ENCODE results near the gene SEC24D. TPM values are rescaled to one million over a fixed set of nuclear protein-coding genes. Genes with fewer than 3 reads are reported as not detected.

The SEC24D gene
- total RNA-seq, 1 experiment from 2014 or later: 61.5 TPM

DNA sequence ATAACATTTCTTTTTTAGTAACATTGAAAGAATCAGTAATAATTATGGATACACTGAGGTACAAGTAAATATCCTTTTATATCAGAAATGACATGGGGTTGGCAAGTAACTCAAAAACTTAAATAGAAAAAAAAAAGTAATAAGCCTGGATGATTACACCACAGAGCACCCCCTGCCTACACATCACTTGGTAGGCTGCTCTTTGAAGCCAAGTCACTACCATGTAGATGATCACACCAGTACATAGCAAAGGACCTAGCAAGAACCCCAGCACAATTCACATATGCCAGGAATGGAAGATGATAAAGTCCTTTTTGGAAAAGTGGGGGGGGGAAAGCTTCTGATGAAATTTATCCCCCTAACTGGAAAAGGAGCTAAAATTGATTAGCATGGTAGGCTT is 93.9 kb downstream of the SEC24D start:
- Histone ChIP-seq H3K27ac (ENCODE audit: insufficient read length, low read depth, low read length) (no peak overlapping the region), H3K9ac (ENCODE audit: extremely low read depth, insufficient read length, low read length) (no peak overlapping the region), H3K14ac (ENCODE audit: insufficient read depth, low read length) (no peak overlapping the region), H2AFZ (ENCODE audit: low read length) (no peak overlapping the region), H4K20me1 (ENCODE audit: control insufficient read depth, insufficient read depth, insufficient read length) (no peaks in the 10 kb centered on the region), H3K56ac (ENCODE audit: insufficient read length, low read depth, low read length) (no peak overlapping the region), H3K27me3 (ENCODE audit: insufficient read depth, low read length) (no peaks in the 10 kb centered on the region), H2BK5ac (ENCODE audit: insufficient read length, low read length) (no peak overlapping the region), H2BK12ac (ENCODE audit: insufficient read length, low read depth, low read length) (no peak overlapping the region), H4K5ac (ENCODE audit: insufficient read length, low read depth, low read length) (no peak overlapping the region), H2BK20ac (ENCODE audit: low read depth, low read length, poor library complexity, severe bottlenecking) (no peak overlapping the region), H3K79me2 (ENCODE audit: insufficient read depth, low read length) (no peaks in the 10 kb centered on the region), H4K91ac (ENCODE audit: insufficient read length, low read depth, low read length) (no peak overlapping the region), H3K23ac (ENCODE audit: insufficient read length, low read depth, low read length) (no peak overlapping the region), H4K8ac (replicated peaks; ENCODE audit: insufficient read length, low read depth, low read length) (no peak overlapping the region), H3K4me1 (ENCODE audit: insufficient read depth, low read length) (no peaks in the 10 kb centered on the region; the same call in 1 of the 2 replicates), H3K18ac (ENCODE audit: insufficient read length, low read depth, low read length) (no peak overlapping the region), H3K4me2 (ENCODE audit: insufficient read depth, insufficient read length, low read length) (no peak overlapping the region), H3K79me1 (ENCODE audit: insufficient read depth, low read depth, low read length, poor library complexity, severe bottlenecking) (no peaks in the 10 kb centered on the region), H2BK15ac (ENCODE audit: low read depth, low read length) (no peak overlapping the region), H3K23me2 (ENCODE audit: insufficient read length, low read depth, low read length, poor library complexity, severe bottlenecking) (no peaks in the 10 kb centered on the region), H3K4ac (ENCODE audit: low read depth, low read length) (no peak overlapping the region), H2BK120ac (ENCODE audit: low read depth, low read length, poor library complexity, severe bottlenecking) (no peak overlapping the region), H3T11ph (ENCODE audit: low read length) (no peak overlapping the region), H3K9me3 (ENCODE audit: control insufficient read depth, low read depth, low read length) (no peaks in the 10 kb centered on the region), H2AK5ac (ENCODE audit: insufficient read length, low read length) (no peak overlapping the region)
- peaks cover 23 to 66% (median 44%) of the 10 kb centered on the region in 3 experiments for H3K36me3 Mint-ChIP-seq (ENCODE audit: insufficient read depth in 1 of 3, low read depth in 3 of 3)
- TF ChIP-seq, protein P1, sequence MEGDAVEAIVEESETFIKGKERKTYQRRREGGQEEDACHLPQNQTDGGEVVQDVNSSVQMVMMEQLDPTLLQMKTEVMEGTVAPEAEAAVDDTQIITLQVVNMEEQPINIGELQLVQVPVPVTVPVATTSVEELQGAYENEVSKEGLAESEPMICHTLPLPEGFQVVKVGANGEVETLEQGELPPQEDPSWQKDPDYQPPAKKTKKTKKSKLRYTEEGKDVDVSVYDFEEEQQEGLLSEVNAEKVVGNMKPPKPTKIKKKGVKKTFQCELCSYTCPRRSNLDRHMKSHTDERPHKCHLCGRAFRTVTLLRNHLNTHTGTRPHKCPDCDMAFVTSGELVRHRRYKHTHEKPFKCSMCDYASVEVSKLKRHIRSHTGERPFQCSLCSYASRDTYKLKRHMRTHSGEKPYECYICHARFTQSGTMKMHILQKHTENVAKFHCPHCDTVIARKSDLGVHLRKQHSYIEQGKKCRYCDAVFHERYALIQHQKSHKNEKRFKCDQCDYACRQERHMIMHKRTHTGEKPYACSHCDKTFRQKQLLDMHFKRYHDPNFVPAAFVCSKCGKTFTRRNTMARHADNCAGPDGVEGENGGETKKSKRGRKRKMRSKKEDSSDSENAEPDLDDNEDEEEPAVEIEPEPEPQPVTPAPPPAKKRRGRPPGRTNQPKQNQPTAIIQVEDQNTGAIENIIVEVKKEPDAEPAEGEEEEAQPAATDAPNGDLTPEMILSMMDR (conservative IDR thresholded peaks at IDR 0.05): no peak
- no peaks in the 10 kb centered on the region for H3K9me3 Mint-ChIP-seq
- H3K27ac Mint-ChIP-seq: no peak overlapping the region
- DNase-seq: no peak
- no peaks in the 10 kb centered on the region for H3K27me3 Mint-ChIP-seq (ENCODE audit: low read depth)
- H3K4me3 Mint-ChIP-seq: no peak overlapping the region
- no peaks in the 10 kb centered on the region for H3K4me1 Mint-ChIP-seq
